ENCODE data around the gene MAP4. TPM values are rescaled to one million over a fixed set of nuclear protein-coding genes. Genes with fewer than 3 reads are reported as not detected.

The MAP4 gene
- total RNA-seq, 1 donor from 2014 or later: 150 TPM

DNA sequence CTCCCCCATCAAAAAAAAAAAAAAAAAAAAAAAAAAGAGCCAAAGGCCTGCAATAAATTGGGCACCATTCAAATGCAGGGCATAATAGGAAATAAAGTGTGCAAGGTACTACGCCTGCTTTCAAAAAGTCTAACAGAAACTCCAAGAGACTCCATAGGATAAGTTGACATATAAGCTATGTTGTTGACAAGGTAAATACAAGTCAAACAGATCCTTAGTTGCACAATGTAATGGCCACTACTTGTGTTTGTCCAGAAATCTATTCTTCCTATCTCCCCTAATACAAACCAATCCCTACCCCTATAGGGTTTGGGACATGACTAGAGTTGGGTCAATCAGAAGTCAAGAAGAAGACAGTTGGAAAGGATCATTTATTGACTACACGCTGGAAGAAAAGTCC is 16.0 kb downstream of the MAP4 start:
- TF ChIP-seq, protein P1, sequence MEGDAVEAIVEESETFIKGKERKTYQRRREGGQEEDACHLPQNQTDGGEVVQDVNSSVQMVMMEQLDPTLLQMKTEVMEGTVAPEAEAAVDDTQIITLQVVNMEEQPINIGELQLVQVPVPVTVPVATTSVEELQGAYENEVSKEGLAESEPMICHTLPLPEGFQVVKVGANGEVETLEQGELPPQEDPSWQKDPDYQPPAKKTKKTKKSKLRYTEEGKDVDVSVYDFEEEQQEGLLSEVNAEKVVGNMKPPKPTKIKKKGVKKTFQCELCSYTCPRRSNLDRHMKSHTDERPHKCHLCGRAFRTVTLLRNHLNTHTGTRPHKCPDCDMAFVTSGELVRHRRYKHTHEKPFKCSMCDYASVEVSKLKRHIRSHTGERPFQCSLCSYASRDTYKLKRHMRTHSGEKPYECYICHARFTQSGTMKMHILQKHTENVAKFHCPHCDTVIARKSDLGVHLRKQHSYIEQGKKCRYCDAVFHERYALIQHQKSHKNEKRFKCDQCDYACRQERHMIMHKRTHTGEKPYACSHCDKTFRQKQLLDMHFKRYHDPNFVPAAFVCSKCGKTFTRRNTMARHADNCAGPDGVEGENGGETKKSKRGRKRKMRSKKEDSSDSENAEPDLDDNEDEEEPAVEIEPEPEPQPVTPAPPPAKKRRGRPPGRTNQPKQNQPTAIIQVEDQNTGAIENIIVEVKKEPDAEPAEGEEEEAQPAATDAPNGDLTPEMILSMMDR (conservative IDR thresholded peaks at IDR 0.05): no peak
- H3K4me1 Mint-ChIP-seq: no peaks in the 10 kb centered on the region
- H3K27ac Mint-ChIP-seq (ENCODE audit: unreplicated experiment): no peak overlapping the region
- no peak for DNase-seq (ENCODE audit: low read depth, low spot score)
- no peak overlapping the region for H3K4me3 Mint-ChIP-seq
- no peaks in the 10 kb centered on the region for H3K27me3 Mint-ChIP-seq (ENCODE audit: low read depth)
- no peaks in the 10 kb centered on the region for H3K9me3 Mint-ChIP-seq
- peaks cover 12% of the 10 kb centered on the region for H3K36me3 Mint-ChIP-seq (ENCODE audit: low read depth)

DNA sequence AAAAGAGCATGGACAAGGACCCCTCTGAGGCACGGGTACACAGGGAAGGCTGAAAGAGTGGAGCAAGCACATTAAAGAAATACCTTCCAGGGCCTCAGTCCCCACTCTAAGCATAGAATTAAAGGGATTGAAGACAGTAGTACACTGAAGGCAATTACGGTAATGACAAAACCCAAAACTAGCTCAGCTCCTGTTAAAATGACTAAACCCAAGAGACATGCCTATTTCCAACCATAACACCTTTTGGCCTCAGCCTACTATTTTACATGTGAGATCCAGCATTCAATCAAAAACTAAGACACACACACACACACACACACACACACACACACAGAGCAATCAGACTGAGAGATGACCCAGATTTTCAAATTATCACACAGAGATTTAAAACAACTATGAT is 19.8 kb downstream of the MAP4 start:
- Mint-ChIP-seq H3K9me3 (no peaks in the 10 kb centered on the region), H3K27me3 (ENCODE audit: low read depth) (no peaks in the 10 kb centered on the region), H3K36me3 (ENCODE audit: low read depth) (peaks cover 19% of the 10 kb centered on the region), H3K4me3 (no peak overlapping the region), H3K27ac (ENCODE audit: unreplicated experiment) (no peak overlapping the region), H3K4me1 (peaks cover 12% of the 10 kb centered on the region)
- no peak for DNase-seq (ENCODE audit: low read depth, low spot score)
- TF ChIP-seq, protein P1 (conservative IDR thresholded peaks at IDR 0.05): no peak

DNA sequence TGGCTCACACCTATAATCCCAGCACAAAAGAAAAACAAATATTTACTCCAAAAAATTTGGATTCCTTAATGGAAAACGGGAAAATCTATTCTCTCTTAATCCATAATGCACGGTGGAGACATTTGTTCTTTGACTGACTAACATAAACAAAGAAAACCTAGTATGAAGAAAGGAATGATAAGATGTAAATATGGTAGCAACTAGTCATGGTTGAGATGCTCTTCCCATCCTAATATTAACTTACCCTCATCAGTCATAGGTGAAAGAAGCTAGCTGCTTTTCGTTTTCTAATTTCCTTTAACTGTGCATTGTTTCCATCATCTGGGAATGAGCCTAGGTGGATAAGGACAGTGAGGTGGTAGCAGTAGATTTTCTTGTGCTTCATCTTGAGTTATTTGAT is 22.0 kb downstream of the MAP4 start:
- DNase-seq (ENCODE audit: low read depth, low spot score): no peak
- peaks cover 19% of the 10 kb centered on the region for H3K36me3 Mint-ChIP-seq (ENCODE audit: low read depth)
- H3K9me3 Mint-ChIP-seq: no peaks in the 10 kb centered on the region
- TF ChIP-seq, protein P1 (conservative IDR thresholded peaks at IDR 0.05): no peak
- no peak overlapping the region for H3K27ac Mint-ChIP-seq (ENCODE audit: unreplicated experiment)
- no peaks in the 10 kb centered on the region for H3K27me3 Mint-ChIP-seq (ENCODE audit: low read depth)
- H3K4me1 Mint-ChIP-seq: peaks cover 20% of the 10 kb centered on the region
- H3K4me3 Mint-ChIP-seq: no peak overlapping the region

DNA sequence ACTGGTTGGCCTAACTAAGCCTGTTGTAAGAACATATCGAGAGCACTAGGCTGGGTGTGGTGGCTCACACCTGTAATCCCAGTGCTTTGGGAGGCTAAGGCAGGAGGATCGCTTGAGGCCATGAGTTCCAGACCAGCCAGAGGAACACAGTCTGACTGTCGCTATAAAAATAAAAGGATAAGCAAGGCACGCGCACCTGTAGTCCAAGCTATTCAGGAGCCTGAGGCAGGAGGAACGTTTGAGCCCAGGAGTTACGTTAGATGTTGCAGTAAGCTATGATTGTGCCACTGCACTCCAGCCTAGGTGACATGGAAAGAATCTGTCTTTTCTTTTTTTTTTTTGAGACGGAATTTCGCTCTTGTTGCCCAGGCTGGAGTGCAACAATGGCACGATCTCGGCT is 24.9 kb downstream of the MAP4 start:
- Mint-ChIP-seq H3K4me1 (peaks cover 20% of the 10 kb centered on the region), H3K27me3 (ENCODE audit: low read depth) (no peaks in the 10 kb centered on the region), H3K27ac (ENCODE audit: unreplicated experiment) (no peak overlapping the region), H3K9me3 (no peaks in the 10 kb centered on the region), H3K36me3 (ENCODE audit: low read depth) (peaks cover 13% of the 10 kb centered on the region), H3K4me3 (no peak overlapping the region)
- DNase-seq (ENCODE audit: low read depth, low spot score): no peak
- TF ChIP-seq, protein P1 (conservative IDR thresholded peaks at IDR 0.05): no peak

DNA sequence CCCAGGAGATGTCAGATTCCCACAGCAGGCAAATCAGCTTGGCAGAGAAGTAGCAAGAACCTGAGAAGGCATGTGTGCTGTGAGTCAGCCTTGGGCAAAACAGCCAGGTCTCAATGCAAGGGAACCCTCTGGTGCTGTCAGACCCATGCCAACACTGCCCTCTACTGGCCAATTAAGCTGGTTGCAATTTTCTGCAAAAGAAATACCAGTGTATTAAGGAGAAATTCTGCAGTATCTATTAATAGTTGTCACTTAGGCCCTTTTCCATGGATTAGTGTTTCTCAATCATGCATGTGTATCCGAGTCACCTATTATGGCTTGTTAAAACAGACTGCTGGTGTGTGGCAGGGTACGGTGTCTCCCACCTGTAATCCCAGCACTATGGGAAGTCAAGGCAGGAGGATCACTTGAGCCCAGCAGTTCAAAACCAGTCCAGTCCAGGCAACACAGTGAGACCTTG is 26.2 kb downstream of the MAP4 start:
- no peaks in the 10 kb centered on the region for H3K9me3 Mint-ChIP-seq
- peak; percentile 63 for DNase-seq (ENCODE audit: low read depth, low spot score)
- H3K27ac Mint-ChIP-seq (ENCODE audit: unreplicated experiment): no peak overlapping the region
- H3K4me1 Mint-ChIP-seq: peaks cover 20% of the 10 kb centered on the region
- no peak overlapping the region for H3K4me3 Mint-ChIP-seq
- peaks cover 7% of the 10 kb centered on the region for H3K36me3 Mint-ChIP-seq (ENCODE audit: low read depth)
- TF ChIP-seq, protein P1 (conservative IDR thresholded peaks at IDR 0.05): peak; percentile 98
- H3K27me3 Mint-ChIP-seq (ENCODE audit: low read depth): no peaks in the 10 kb centered on the region

DNA sequence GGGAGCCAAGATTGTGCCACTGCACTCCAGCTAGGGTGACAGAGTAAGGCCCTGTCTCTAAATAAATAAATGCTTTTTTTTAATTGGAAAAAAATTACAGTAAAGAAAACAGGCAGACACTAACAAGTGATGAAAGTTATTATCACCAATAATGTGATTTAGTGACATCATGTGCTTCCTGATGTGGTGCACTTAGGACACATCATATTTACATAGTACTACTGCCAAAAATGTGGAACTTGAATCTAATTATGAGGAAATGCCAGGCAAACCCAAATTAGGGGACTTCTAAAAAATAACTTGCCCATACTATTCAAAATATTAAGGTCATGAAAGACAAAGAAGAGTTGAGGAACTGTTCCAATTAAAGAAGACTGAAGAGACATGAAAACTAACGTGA is 30.8 kb downstream of the MAP4 start:
- Mint-ChIP-seq H3K4me3 (no peak overlapping the region), H3K27me3 (ENCODE audit: low read depth) (no peaks in the 10 kb centered on the region), H3K4me1 (peaks cover 8% of the 10 kb centered on the region), H3K9me3 (no peaks in the 10 kb centered on the region), H3K36me3 (ENCODE audit: low read depth) (no peaks in the 10 kb centered on the region), H3K27ac (ENCODE audit: unreplicated experiment) (no peak overlapping the region)
- no peak for DNase-seq (ENCODE audit: low read depth, low spot score)
- TF ChIP-seq, protein P1 (conservative IDR thresholded peaks at IDR 0.05): no peak

Data from neural crest cell (in vitro differentiated cells).